B cell (primary cell): Measurements from ENCODE around the gene PPP3CA. TPM values are rescaled to one million over a fixed set of nuclear protein-coding genes. Genes with fewer than 3 reads are reported as not detected.
A peak's percentile ranks its signal among the peaks of the same experiment; 100 is the strongest.

Experiments used
- ATAC-seq: fragments of 200-7000 bp; cut with Tn5 transposase; one replicate; pipeline ENCODE4 v1.10.0; 2021; ENCODE audit warnings: low read depth, mild to moderate bottlenecking, moderate number of reproducible peaks, moderate library complexity
- CTCF ChIA-PET: fragments of 350-600 bp; sonication (Branson Sonifier 250); formaldehyde crosslinking; loops from one replicate; lab custom pipeline; 2021; ENCODE audit warnings: antibody characterized with exemption, inconsistent platforms; lab: Charles Lee
- POLR2A ChIA-PET: fragments of 350-600 bp; sonication (Branson Sonifier 250); formaldehyde crosslinking; loops from one replicate; lab custom pipeline; 2021; ENCODE audit warnings: antibody characterized with exemption; lab: Charles Lee
- DNase-seq: peaks from one replicate; pipeline ENCODE4 v3.0.0; 2013
- H2AFZ ChIP-seq: 2 replicates; pipeline ENCODE4 v1.6.1; 2012; ENCODE audit warnings: mild to moderate bottlenecking, low read depth, low read length; ENCODE audit not compliant: insufficient read depth, poor library complexity, severe bottlenecking
- H3K27ac ChIP-seq, 2 donors: 1 replicate in 1 of 2; 2 replicates in 1 of 2; pipeline ENCODE4 v1.5.1; 2012 to 2013; ENCODE audit warnings: low read length in 2 of 2, mild to moderate bottlenecking in 2 of 2, moderate library complexity in 1 of 2
- H3K27me3 ChIP-seq, 4 experiments: fragments of 200-600 bp in 1 of 4; sonication (generic) in 1 of 4; replicated peaks in 1 of 4; 1 replicate in 2 of 4; 2 replicates in 2 of 4; pipeline versions ENCODE4 v1.6.1 to v1.7.0; 2013 to 2016; ENCODE audit warnings: low read length in 3 of 4, mild to moderate bottlenecking in 2 of 4, mixed read lengths in 1 of 4, moderate library complexity in 1 of 4; ENCODE audit not compliant: insufficient read depth in 4 of 4, control insufficient read depth in 3 of 4; ENCODE audit errors: control extremely low read depth in 1 of 4
- H3K36me3 ChIP-seq, 2 experiments: replicated peaks in 1 of 2; 1 replicate in 1 of 2; 2 replicates in 1 of 2; pipeline versions ENCODE4 v1.6.1 to v1.7.1; 2013; ENCODE audit warnings: low read length in 1 of 2; ENCODE audit not compliant: insufficient read depth in 2 of 2, control insufficient read depth in 1 of 2; ENCODE audit errors: control extremely low read depth in 1 of 2, extremely low read depth in 1 of 2
- H3K4me1 ChIP-seq, 2 donors: fragments of 200-600 bp in 1 of 2; sonication (generic) in 1 of 2; 1 replicate in 1 of 2; 2 replicates in 1 of 2; pipeline versions ENCODE4 v1.5.1 to v1.6.1; 2013 to 2017; ENCODE audit warnings: low read length in 2 of 2; ENCODE audit not compliant: control insufficient read depth in 2 of 2, insufficient read depth in 2 of 2
- H3K4me2 ChIP-seq: replicated peaks from 2 replicates; pipeline ENCODE3; 2012; ENCODE audit warnings: mild to moderate bottlenecking, low read depth, low read length; ENCODE audit not compliant: poor library complexity, severe bottlenecking
- H3K4me3 ChIP-seq, 5 experiments: fragments of 200-600 bp in 1 of 5; sonication (generic) in 1 of 5; 1 replicate in 3 of 5; 2 replicates in 2 of 5; pipeline versions ENCODE4 v1.5.1 to v1.7.0; 2011 to 2016; ENCODE audit warnings: low read length in 4 of 5, mild to moderate bottlenecking in 4 of 5, low read depth in 2 of 5, control low read depth in 1 of 5, moderate library complexity in 1 of 5; ENCODE audit not compliant: insufficient read depth in 1 of 5; ENCODE audit errors: control extremely low read depth in 1 of 5, extremely low read depth in 1 of 5
- H3K79me2 ChIP-seq: fragments of 200-600 bp; sonication (generic); one replicate; pipeline ENCODE4 v1.6.0; 2016; ENCODE audit warnings: low read length; ENCODE audit not compliant: control insufficient read depth, insufficient read depth
- H3K9ac ChIP-seq: fragments of 200-600 bp; sonication (generic); 2 replicates; pipeline ENCODE4 v1.6.1; 2017; ENCODE audit warnings: mild to moderate bottlenecking, low read length, moderate library complexity
- H3K9me3 ChIP-seq, 3 donors: one replicate each; pipeline versions ENCODE4 v1.6.1 to v1.7.1; 2013; ENCODE audit warnings: low read length in 2 of 3; ENCODE audit not compliant: control insufficient read depth in 2 of 3, insufficient read depth in 1 of 3; ENCODE audit errors: control extremely low read depth in 1 of 3
- H4K20me1 ChIP-seq: 2 replicates; pipeline ENCODE4 v1.6.0; 2012; ENCODE audit warnings: mild to moderate bottlenecking, low read length; ENCODE audit not compliant: insufficient read depth, control insufficient read depth, poor library complexity, severe bottlenecking
- H3K27ac Mint-ChIP-seq: one replicate; pipeline ENCODE4 v1.8.0; 2021; ENCODE audit warnings: mixed read lengths
- H3K27me3 Mint-ChIP-seq: one replicate; pipeline ENCODE4 v1.8.0; 2021; ENCODE audit warnings: mixed read lengths
- H3K4me1 Mint-ChIP-seq: one replicate; pipeline ENCODE4 v1.8.0; 2021; ENCODE audit warnings: mixed read lengths
- H3K4me3 Mint-ChIP-seq: one replicate; pipeline ENCODE4 v1.8.0; 2021; ENCODE audit warnings: mixed read lengths
- H3K9me3 Mint-ChIP-seq: one replicate; pipeline ENCODE4 v1.8.0; 2022; ENCODE audit warnings: mixed read lengths; ENCODE audit not compliant: insufficient read depth
- CTCF ChIP-seq: fragments of 200-600 bp; IDR thresholded peaks from one replicate; pipeline ENCODE4 v1.8.0; 2022; ENCODE audit warnings: antibody characterized with exemption, mild to moderate bottlenecking
- EZH2 ChIP-seq: IDR thresholded peaks from 2 replicates; pipeline ENCODE4 v1.6.1; 2012; ENCODE audit warnings: borderline replicate concordance, low read depth, mild to moderate bottlenecking, moderate library complexity, low read length; ENCODE audit not compliant: insufficient read depth, poor library complexity, severe bottlenecking
- WGBS: methylation state at CpG from one replicate; pipeline ENCODE4 v1.1.5; 2013; ENCODE audit warnings: missing lambda C conversion rate; ENCODE audit not compliant: insufficient coverage; 5-methylcytosine and 5-hydroxymethylcytosine counted together
- intact Hi-C: fragments of 100-400 bp; cut with micrococcal nuclease; formaldehyde crosslinking; loops from one replicate; pipeline ENCODE4 v1.10.0; 2022
- polyA plus RNA-seq: library from polyadenylated mRNA; depleted of rRNA; stranded (reverse); fragments of >200 nt; gene quantifications from 2 replicates; pipeline ENCODE4 v1.2.3, GENCODE V29; 2012
- total RNA-seq, 2 donors: library from RNA; stranded (reverse); fragments of 120-200 nt in 1 of 2; gene quantifications; 1 replicate in 1 of 2; 2 replicates in 1 of 2; pipeline versions ENCODE4 v1.2.3 to v1.2.4, GENCODE V29; 2013 to 2022

PPP3CA gene
- total and polyA plus RNA-seq, 2 donors (not counting 1 experiment from before 2014, with no cell fraction given), result 14.3 to 85.1 TPM

GRCh38 chr4:101208171-101208570, 139.2 kb downstream of the PPP3CA start:
- POLR2A ChIA-PET, result interaction anchor here (0.5 kb wide), 1 partner anchor 1045 kb away, joined by 3 read pairs; no protein-coding TSS in a partner anchor
- intact Hi-C loops, result loop anchor here (2.0 kb wide), 1 partner anchor 15 kb away; no protein-coding TSS in a partner anchor
- no peak overlapping the region for H3K4me3 ChIP-seq
- Mint-ChIP-seq H3K4me3 (no peak overlapping the region), H3K4me1 (peaks cover 60% of the 10 kb centered on the region), H3K27ac (no peak overlapping the region), H3K9me3 (no peaks in the 10 kb centered on the region), H3K27me3 (no peaks in the 10 kb centered on the region)
- peaks cover 61% of the 10 kb centered on the region for H4K20me1 ChIP-seq
- H3K27me3 ChIP-seq, result no peaks in the 10 kb centered on the region
- H2AFZ ChIP-seq, result no peak overlapping the region
- no peak overlapping the region for H3K27ac ChIP-seq
- DNase-seq (no peak), ATAC-seq (no peak)
- CTCF ChIA-PET, result no interaction called here
- peaks cover 4 to 14% of the 10 kb centered on the region in 2 donors for H3K4me1 ChIP-seq
- H3K9me3 ChIP-seq, result peaks cover 0 to 4% (median 0%) of the 10 kb centered on the region in 3 donors
- H3K4me2 ChIP-seq, result no peak overlapping the region
- no peaks in the 10 kb centered on the region for H3K36me3 ChIP-seq
- WGBS, result no CpG with 5 or more reads among the region's 4 CpGs
- H3K79me2 ChIP-seq, result peaks cover 88% of the 10 kb centered on the region
- no peak overlapping the region for H3K9ac ChIP-seq
- TF ChIP-seq CTCF, result no peak
- TF ChIP-seq EZH2, result no peak

- DNase-seq (peak; percentile 14), ATAC-seq (peak; percentile 43)
- Histone ChIP-seq H2AFZ (no peak overlapping the region), H3K36me3 (no peaks in the 10 kb centered on the region), H3K4me2 (peak overlapping the region; percentile 26), H3K9me3 (peaks cover 0 to 4% (median 0%) of the 10 kb centered on the region in 3 donors), H3K4me1 (peaks cover 4 to 17% of the 10 kb centered on the region in 2 donors), H4K20me1 (peaks cover 65% of the 10 kb centered on the region), H3K79me2 (peaks cover 85% of the 10 kb centered on the region), H3K27me3 (no peaks in the 10 kb centered on the region), H3K27ac (no peak overlapping the region), H3K9ac (no peak overlapping the region), H3K4me3 (no peak overlapping the region)
- Mint-ChIP-seq H3K4me1 (peaks cover 56% of the 10 kb centered on the region), H3K9me3 (no peaks in the 10 kb centered on the region), H3K4me3 (peak overlapping the region; percentile 4), H3K27ac (no peak overlapping the region), H3K27me3 (no peaks in the 10 kb centered on the region)
- CTCF ChIA-PET, result interaction anchor here (0.7 kb wide), 1 partner anchor 568 kb away, joined by 3 read pairs; no protein-coding TSS in a partner anchor
- WGBS, result 12% methylated on average over 3 of the region's 3 CpGs
- intact Hi-C loops, result no loop called here
- TF ChIP-seq EZH2 (no peak), CTCF (no peak)
- POLR2A ChIA-PET, result no interaction called here
Observed at GRCh38 chr4:101205916-101206315, 141.4 kb downstream of the PPP3CA start.
